Endometrial microvascular endothelial cells (primary cell): Measurements from ENCODE around the gene INSR. TPM values are rescaled to one million over a fixed set of nuclear protein-coding genes. Genes with fewer than 3 reads are reported as not detected.
"Not testable (repeated sequence)": the region's sequence is repeated elsewhere in the genome, so short reads cannot be mapped to it uniquely, and the experiment has no call there.

ENCODE experiments used
- in situ Hi-C: cut with HindIII; loops from 2 replicates; pipeline ENCODE4 v1.10.0; 2017; ENCODE audit warnings: low sequenced_read_pairs, low pct_unique_long_range_greater_than_20kb; ENCODE audit errors: inconsistent ontology term
- total RNA-seq: library from RNA; depleted of rRNA; stranded (reverse); fragments of >200 nt; gene quantifications from one replicate; pipeline ENCODE4 v1.2.3, GENCODE V29; 2015; ENCODE audit errors: inconsistent ontology term

INSR gene
- 9.5 TPM for total RNA-seq

- in situ Hi-C loops, result no loop called here
Measured at GRCh38 chr19:7293762-7294557, at the start of gene INSR. TSS of gene INSR (minus strand) at chr19:7294414. CDS start at chr19:7293891, 523 bp downstream.

GRCh38 chr19:7342143-7342542 lies 47.9 kb upstream of the INSR start:
- in situ Hi-C loops, result no loop called here

- in situ Hi-C loops, result no loop called here
Measured at GRCh38 chr19:7340959-7341837, 47.0 kb upstream of the INSR start.

GRCh38 chr19:7337380-7338194 lies 43.4 kb upstream of the INSR start:
- in situ Hi-C loops, result loop anchor here (10.0 kb wide), 2 partner anchors 73 to 153 kb away; no protein-coding TSS in a partner anchor

GRCh38 chr19:7336321-7336973 lies 42.2 kb upstream of the INSR start:
- in situ Hi-C loops, result loop anchor here (10.0 kb wide), 2 partner anchors 72 to 152 kb away; no protein-coding TSS in a partner anchor

GRCh38 chr19:7333198-7334118 lies 39.2 kb upstream of the INSR start:
- in situ Hi-C loops, result loop anchor here (10.0 kb wide), 2 partner anchors 69 to 149 kb away; no protein-coding TSS in a partner anchor

- in situ Hi-C loops, result loop anchor here (10.0 kb wide), 2 partner anchors 67 to 147 kb away; no protein-coding TSS in a partner anchor
Measured at GRCh38 chr19:7331446-7331845, 37.2 kb upstream of the INSR start.

- in situ Hi-C loops, result no loop called here
Measured at GRCh38 chr19:7328647-7329046, 34.4 kb upstream of the INSR start.

- in situ Hi-C loops, result no loop called here
Measured at GRCh38 chr19:7327802-7328201, 33.6 kb upstream of the INSR start.

GRCh38 chr19:7326105-7326877 lies 32.1 kb upstream of the INSR start:
- in situ Hi-C loops, result no loop called here

GRCh38 chr19:7318176-7318575 lies 24.0 kb upstream of the INSR start:
- in situ Hi-C loops, result no loop called here

GRCh38 chr19:7312816-7313215 lies 18.6 kb upstream of the INSR start:
- in situ Hi-C loops, result no loop called here

GRCh38 chr19:7311911-7312310 lies 17.7 kb upstream of the INSR start:
- in situ Hi-C loops, result no loop called here

- in situ Hi-C loops, result not testable (repeated sequence)
Measured at GRCh38 chr19:7308327-7308726, 14.1 kb upstream of the INSR start.

- in situ Hi-C loops, result no loop called here
Measured at GRCh38 chr19:7307590-7308218, 13.5 kb upstream of the INSR start.

- in situ Hi-C loops, result no loop called here
Measured at GRCh38 chr19:7304200-7304599, 10.0 kb upstream of the INSR start.
